Astrocyte of the spinal cord (primary cell): ENCODE data around the gene SLC1A4.
"Not testable (repeated sequence)": the region's sequence is repeated elsewhere in the genome, so short reads cannot be mapped to it uniquely, and the experiment has no call there.

Source experiments
- DNase-seq: peaks from one replicate; pipeline ENCODE4 v3.0.0; 2011; ENCODE audit warnings: low read depth, low spot score
- H3K4me3 ChIP-seq: 2 replicates; pipeline ENCODE4 v1.5.1; 2011; ENCODE audit warnings: low read depth, mild to moderate bottlenecking, low read length, moderate library complexity
- in situ Hi-C: cut with HindIII; loops from 2 replicates; pipeline ENCODE4 v1.10.0; 2017; ENCODE audit warnings: low sequenced_read_pairs
- TF ChIP-seq, protein P1 (sequence below): IDR thresholded peaks from 2 replicates; pipeline ENCODE4 v1.5.1; 2012; ENCODE audit warnings: low read depth, mild to moderate bottlenecking, low read length, inconsistent platforms

Gene SLC1A4

GRCh38 chr2:65018141-65018582 lies 29.0 kb downstream of the SLC1A4 start:
- no peak overlapping the region for H3K4me3 ChIP-seq
- TF ChIP-seq, protein P1, sequence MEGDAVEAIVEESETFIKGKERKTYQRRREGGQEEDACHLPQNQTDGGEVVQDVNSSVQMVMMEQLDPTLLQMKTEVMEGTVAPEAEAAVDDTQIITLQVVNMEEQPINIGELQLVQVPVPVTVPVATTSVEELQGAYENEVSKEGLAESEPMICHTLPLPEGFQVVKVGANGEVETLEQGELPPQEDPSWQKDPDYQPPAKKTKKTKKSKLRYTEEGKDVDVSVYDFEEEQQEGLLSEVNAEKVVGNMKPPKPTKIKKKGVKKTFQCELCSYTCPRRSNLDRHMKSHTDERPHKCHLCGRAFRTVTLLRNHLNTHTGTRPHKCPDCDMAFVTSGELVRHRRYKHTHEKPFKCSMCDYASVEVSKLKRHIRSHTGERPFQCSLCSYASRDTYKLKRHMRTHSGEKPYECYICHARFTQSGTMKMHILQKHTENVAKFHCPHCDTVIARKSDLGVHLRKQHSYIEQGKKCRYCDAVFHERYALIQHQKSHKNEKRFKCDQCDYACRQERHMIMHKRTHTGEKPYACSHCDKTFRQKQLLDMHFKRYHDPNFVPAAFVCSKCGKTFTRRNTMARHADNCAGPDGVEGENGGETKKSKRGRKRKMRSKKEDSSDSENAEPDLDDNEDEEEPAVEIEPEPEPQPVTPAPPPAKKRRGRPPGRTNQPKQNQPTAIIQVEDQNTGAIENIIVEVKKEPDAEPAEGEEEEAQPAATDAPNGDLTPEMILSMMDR = no peak
- in situ Hi-C loops = no loop called here
- no peak for DNase-seq

- no peak for DNase-seq
- TF ChIP-seq, protein P1 = no peak
- H3K4me3 ChIP-seq = no peak overlapping the region
- in situ Hi-C loops = no loop called here
These were observed 29.8 kb downstream of the SLC1A4 start for GRCh38 chr2:65019010-65019409.

DNA sequence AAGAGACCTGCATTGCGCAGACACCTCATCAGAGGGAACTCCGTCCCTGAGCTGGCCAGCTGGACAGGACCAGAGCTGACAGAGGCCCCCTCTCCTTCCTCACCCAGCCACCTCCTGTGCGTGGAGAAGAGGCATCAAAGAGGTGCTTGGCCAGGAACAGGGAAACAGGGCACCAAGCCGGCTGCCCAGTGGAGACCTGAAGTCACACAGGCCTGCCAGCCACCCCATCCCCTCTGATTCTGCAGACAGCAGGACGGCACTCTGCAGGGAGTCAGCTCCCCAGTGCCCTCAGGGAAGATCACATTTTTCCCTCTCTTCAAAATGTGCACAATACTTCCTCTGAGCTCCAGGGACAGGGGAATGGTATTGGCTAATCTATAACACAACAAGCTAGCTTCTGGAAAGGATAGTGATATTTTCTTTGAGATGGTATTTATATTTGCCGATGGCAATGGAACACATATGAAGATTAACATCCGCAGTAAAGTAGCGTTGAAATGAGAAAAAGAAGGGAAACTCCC lies 30.5 kb downstream of the SLC1A4 start:
- H3K4me3 ChIP-seq = no peak overlapping the region
- TF ChIP-seq, protein P1 = no peak
- no peak for DNase-seq
- in situ Hi-C loops = no loop called here

- H3K4me3 ChIP-seq, in situ Hi-C loops, DNase-seq: not testable (repeated sequence)
These were observed 31.1 kb downstream of the SLC1A4 start for GRCh38 chr2:65020251-65020650.

- H3K4me3 ChIP-seq = no peak overlapping the region
- TF ChIP-seq, protein P1 = no peak
- no peak for DNase-seq
- in situ Hi-C loops = no loop called here
These were observed 31.8 kb downstream of the SLC1A4 start for GRCh38 chr2:65020943-65021528.

DNA sequence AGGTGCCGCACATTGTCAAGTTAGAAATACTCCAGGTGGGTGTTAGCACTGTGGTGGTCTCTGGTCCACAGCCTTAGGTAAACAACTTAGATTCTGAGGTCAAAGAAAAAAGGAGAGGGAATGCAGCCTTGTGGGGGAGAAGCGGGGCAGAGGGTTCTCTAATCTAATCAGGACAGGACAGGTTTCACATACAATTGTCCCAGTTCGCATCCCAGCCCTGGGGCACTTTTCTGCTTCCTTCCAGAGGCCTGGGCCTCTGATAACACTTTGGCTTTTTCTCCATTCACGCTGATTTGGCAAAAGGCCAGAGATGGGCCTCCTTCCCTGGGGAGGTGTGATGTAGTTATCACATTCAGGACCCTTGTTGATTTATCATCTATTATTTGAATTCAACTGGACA lies 32.5 kb downstream of the SLC1A4 start:
- in situ Hi-C loops = no loop called here
- H3K4me3 ChIP-seq = no peak overlapping the region
- DNase-seq = no peak
- TF ChIP-seq, protein P1 = no peak

DNA sequence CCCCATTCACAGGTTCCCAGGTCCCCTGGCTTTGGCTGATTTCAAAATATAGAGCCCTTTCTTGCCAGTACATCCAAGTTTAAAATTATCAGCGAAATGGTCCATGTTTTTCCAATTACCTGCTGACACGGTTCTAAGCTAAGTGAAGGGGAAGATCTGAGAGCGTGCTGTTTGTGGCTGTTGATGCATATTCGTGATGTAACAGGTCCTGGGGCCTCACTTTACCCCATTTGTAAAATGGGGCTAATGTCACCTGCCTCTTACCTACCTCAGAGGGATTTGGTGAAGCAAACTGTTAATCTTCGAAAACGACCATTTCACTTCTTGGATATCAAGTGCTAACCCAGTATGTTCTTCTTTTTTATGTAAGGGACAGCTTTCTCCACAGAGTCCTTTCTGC lies 33.0 kb downstream of the SLC1A4 start:
- DNase-seq = no peak
- TF ChIP-seq, protein P1 = no peak
- no peak overlapping the region for H3K4me3 ChIP-seq
- in situ Hi-C loops = no loop called here
